Measurements from ENCODE around the gene CBR1.
"Not testable (repeated sequence)": the region's sequence is repeated elsewhere in the genome, so short reads cannot be mapped to it uniquely, and the experiment has no call there.

The CBR1 gene

GRCh38 chr21:36082237-36082664, 12.4 kb downstream of the CBR1 start:
- DNase-seq = no peak

GRCh38 chr21:36087362-36088138, 17.7 kb downstream of the CBR1 start:
- no peak for DNase-seq

- no peak for DNase-seq
These were observed 20.1 kb downstream of the CBR1 start for GRCh38 chr21:36089946-36090345.

- DNase-seq = no peak
These were observed 22.9 kb downstream of the CBR1 start for GRCh38 chr21:36092681-36093080.

GRCh38 chr21:36093512-36093911, 23.7 kb downstream of the CBR1 start:
- no peak for DNase-seq

- DNase-seq = no peak
These were observed 26.8 kb downstream of the CBR1 start for GRCh38 chr21:36096398-36097290.

GRCh38 chr21:36097427-36098181, 27.8 kb downstream of the CBR1 start:
- DNase-seq = no peak

- no peak for DNase-seq
These were observed 28.3 kb downstream of the CBR1 start for GRCh38 chr21:36098182-36098532.

- no peak for DNase-seq
These were observed 29.2 kb downstream of the CBR1 start for GRCh38 chr21:36099000-36099399.

- DNase-seq = not testable (repeated sequence)
These were observed 29.9 kb downstream of the CBR1 start for GRCh38 chr21:36099695-36100211.

GRCh38 chr21:36100971-36101641, 31.3 kb downstream of the CBR1 start:
- DNase-seq = no peak

GRCh38 chr21:36103434-36103833, 33.6 kb downstream of the CBR1 start:
- DNase-seq = no peak

- DNase-seq = peak; percentile 49
These were observed 34.8 kb downstream of the CBR1 start for GRCh38 chr21:36104317-36105300.

GRCh38 chr21:36105327-36105842, 35.6 kb downstream of the CBR1 start:
- no peak for DNase-seq

GRCh38 chr21:36109868-36110267, 40.0 kb downstream of the CBR1 start:
- DNase-seq = no peak

GRCh38 chr21:36111238-36111637, 41.4 kb downstream of the CBR1 start:
- no peak for DNase-seq

- peak; percentile 82 for DNase-seq
These were observed 44.0 kb downstream of the CBR1 start for GRCh38 chr21:36113647-36114428.

GRCh38 chr21:36115138-36115730, 45.4 kb downstream of the CBR1 start:
- no peak for DNase-seq

- DNase-seq = no peak
These were observed 47.5 kb downstream of the CBR1 start for GRCh38 chr21:36117286-36117741.
